IPS DF 19.7 (cell line): ENCODE results near the gene KLHL4.
"Not testable (repeated sequence)": the region's sequence is repeated elsewhere in the genome, so short reads cannot be mapped to it uniquely, and the experiment has no call there.

Source experiments
- DNase-seq: peaks from one replicate; pipeline ENCODE4 v3.0.0-alpha.2; 2013; ENCODE audit warnings: low read depth, low spot score

KLHL4 gene

DNA sequence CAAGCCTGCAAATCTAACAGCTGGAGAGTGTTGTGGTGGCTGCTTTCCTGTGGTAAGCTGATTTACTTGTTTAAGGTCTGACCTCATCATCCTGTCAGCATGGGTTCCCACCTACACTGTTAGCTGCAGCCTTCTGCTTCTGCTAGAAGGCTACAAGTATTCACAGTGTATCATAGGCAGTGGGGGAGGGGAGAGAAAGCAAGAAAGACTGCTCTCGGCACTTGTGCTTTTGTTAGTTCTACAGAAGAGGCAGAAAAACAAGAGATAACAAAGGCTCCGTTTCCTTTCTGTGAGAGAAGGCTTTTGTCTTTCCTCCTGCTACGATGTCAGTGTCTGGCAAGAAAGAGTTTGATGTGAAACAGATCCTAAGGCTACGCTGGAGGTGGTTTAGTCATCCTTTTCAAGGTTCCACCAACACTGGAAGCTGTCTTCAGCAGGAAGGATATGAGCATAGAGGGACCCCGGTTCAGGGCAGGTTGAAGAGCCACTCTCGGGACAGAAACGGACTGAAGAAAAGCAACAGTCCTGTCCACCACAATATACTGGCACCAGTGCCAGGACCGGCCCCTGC lies at the start of gene KLHL4:
KLHL4 (plus strand) TSS at position 232 of the 571 bp plus-strand sequence; CDS start at position 324, 92 bp downstream.
- peak; percentile 89 for DNase-seq

- no peak for DNase-seq
Measured at GRCh38 chrX:87468941-87469340, 48.7 kb upstream of the KLHL4 start.

DNA sequence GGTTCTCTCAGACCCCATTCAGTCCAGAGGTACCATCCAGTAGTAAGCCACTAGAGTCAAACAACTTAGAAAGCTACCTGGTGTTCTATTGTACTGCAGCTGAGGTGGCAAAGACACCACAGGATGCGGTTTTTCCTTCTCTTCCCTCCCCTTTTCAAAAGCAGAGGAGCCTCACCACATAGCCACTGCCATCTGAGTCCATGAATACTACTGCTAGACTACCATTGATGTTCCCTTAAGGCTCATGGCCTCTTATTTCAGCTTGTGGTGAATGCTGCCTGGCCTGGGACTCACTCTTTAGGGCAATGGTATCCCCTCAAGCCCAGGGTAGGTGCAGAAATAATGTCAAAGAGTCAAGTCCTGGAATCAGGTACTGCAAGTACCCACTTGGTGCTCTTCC lies 41.8 kb upstream of the KLHL4 start:
- no peak for DNase-seq

- DNase-seq: not testable (repeated sequence)
Measured at GRCh38 chrX:87478703-87479102, 38.9 kb upstream of the KLHL4 start.

DNA sequence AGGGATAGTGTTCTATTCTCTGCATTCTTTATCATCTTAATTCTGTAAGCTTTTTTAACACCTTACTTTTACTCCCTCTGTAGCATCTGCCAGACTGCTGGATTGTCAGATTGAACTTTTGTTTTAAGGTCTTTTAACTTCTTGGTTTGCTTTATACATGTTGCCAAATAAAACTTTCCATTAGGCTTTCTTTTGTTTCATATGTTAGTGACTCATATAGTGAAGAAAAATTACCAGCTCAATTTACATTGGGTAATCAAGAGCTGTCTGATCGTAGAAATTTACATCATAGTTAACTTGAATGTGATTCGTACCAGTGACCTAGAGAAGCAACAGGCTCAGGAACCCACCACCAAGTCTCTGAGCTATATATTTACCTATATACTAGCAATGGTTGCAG lies 28.5 kb upstream of the KLHL4 start:
- no peak for DNase-seq

- DNase-seq: no peak
Measured at GRCh38 chrX:87515836-87516235, 1.8 kb upstream of the KLHL4 start.

- no peak for DNase-seq
Measured at GRCh38 chrX:87516717-87517121, 883 bp upstream of the KLHL4 start.

DNA sequence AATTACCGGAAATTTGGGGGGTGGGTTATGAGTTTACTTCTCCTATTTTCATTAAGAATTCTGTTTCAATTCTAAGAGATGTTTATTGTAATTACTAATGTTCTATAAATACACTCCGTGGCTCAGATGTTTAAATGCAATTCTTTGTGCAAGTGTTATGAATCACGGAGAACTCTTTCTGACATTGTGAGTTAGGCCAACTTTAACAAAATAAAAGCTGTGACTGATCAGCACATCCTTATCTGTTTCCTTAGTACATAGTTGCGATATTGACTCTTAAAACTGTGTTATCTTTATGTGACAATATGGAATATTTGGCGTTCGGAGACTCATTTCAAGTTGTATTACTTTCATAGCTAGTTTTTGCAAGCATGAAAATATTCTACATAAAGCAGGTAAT lies 902 bp downstream of the KLHL4 start:
- no peak for DNase-seq

DNA sequence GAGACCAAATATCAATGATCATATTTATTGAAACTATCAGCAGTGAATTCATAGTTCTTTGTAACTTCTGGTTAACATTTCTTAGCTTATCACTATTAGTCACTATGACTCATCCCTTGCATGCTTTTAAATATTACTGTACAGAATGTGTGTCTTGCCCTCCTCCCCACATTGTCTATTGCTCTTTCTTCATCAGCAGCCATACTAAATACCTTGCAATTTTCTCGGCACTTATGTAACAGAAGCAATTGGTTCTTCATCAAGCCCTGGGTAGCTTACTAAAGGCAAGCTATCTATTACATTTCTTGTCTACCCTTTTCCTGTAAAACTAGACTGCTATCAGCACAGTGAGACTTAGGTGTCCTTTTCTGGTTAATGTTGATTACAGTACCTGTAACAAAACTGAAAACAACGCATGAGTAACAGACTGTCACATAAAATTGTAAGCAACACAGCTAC lies 8.2 kb downstream of the KLHL4 start:
- no peak for DNase-seq

DNA sequence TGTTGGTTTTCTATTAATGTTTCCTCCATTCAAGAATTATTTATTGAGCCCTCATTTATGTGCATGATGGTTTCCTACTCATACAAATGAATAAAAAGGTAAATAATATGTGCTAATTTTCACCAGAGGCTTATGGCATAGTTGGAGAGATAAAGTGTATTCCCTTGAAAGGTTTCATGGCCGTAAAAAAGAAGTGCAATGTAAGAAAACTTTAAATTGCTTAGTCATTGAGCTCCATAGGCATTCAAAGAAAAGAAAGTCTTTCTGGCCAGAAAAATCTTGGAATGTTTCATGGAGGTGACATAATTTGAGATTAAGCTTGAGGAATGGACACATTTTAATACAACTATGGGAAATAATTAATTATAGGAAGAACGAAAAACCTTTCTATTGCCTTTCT lies 8.7 kb downstream of the KLHL4 start:
- DNase-seq: no peak

- DNase-seq: no peak
Measured at GRCh38 chrX:87528487-87528886, 10.9 kb downstream of the KLHL4 start.

- DNase-seq: no peak
Measured at GRCh38 chrX:87571964-87572363, 54.4 kb downstream of the KLHL4 start.

- no peak for DNase-seq
Measured at GRCh38 chrX:87572901-87573300, 55.3 kb downstream of the KLHL4 start.

- no peak for DNase-seq
Measured at GRCh38 chrX:87578978-87579377, 61.4 kb downstream of the KLHL4 start.

GRCh38 chrX:87580862-87581261 lies 63.3 kb downstream of the KLHL4 start:
- DNase-seq: no peak

GRCh38 chrX:87582453-87582852 lies 64.9 kb downstream of the KLHL4 start:
- no peak for DNase-seq

- DNase-seq: peak; percentile 30
Measured at GRCh38 chrX:87583679-87584078, 66.1 kb downstream of the KLHL4 start.

DNA sequence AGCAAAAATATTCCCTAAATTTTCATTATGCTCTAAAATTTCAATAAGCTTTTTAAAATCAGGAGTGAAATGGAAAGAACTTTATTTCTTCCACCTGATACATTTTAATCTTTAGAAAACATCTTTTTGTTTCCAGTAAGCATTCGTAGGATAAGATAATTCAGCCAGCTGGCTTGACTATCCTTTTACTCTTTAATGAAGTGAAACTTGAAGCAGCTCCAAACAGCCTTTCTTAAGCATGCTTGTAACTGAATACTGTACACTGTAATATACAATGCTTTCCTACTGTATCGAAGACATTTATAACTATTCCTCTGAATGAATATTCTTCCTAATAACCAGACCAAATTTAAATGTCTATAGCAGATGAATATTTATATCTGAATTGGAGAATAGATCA lies 98.8 kb downstream of the KLHL4 start:
- DNase-seq: no peak

DNA sequence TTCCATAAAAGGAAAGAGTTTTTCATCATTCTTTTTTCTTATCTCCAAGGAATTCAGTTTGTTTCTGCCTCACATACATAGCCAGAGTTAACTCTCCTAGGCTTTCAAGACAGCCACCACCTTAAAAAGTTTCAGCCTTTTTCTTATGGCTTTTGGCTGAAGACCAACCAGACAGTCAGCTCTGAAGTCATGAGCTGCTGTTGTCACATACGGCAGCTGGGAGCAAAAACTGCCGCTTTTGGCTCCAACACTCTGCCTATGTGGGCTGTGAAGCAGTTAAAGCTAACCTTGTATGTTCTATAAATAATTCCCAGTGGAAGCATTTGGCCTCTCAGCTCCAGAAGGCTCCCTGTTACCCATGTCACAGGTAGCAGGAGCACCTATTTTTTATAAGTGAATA lies 104.1 kb downstream of the KLHL4 start:
- no peak for DNase-seq

DNA sequence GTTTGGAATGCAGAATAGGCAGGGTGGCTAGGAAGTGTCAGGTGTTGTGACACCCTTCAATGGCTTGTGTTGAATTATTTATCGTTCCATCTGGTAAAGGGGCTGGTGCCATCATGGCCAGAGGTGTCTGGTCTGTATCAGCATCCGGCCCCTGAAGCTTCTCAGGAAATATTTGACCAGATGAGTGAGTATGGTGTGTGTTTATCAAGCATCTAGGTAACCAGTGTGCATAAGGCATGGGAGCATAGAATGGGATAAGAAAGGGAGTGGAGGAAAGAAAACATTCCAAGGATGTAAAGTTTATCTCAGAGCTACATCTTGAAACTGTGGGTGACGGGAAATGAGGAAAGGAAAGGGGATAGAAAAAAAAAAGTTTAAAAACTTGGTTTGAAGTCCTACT lies 109.4 kb downstream of the KLHL4 start:
- no peak for DNase-seq

DNA sequence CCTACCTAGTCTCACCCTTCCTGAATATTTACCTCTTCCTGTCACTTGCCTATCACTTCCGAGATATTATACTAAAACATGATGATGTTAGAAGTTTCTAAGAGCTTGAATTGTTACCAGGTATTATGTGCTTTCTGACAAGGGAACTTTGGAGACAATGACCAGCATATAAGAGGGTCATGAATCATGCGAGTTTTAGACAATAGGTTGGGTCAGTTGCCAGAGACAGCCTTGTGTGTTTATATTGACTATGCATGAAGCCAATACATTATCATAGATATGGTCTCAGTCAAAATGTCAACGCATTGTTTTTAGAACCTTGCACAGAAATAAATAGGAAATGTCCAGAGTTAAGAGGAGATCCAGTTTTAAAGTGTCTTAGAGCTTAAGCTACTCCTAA lies 116.8 kb downstream of the KLHL4 start:
- DNase-seq: no peak

DNA sequence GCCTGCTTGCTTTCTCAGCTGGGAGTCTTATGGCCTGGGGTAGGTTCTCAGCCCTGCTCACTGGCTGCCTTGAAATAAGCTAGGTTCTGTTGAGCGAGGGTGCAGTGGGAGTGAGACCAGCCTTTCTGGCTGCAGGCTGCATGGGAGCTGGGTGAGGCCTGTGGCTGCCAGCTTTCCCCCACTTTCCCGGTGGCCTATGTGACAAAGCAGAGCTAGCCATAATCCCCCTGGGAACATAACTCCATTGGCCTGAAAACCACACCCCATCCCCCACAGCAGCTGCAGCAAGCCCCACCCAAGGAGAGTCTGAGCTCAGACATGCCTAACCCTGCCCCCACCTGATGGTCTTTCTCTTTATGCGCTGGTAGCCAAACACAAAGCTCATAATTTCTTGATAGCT lies 118.9 kb downstream of the KLHL4 start:
- DNase-seq: no peak

- DNase-seq: not testable (repeated sequence)
Measured at GRCh38 chrX:87641439-87641838, 123.8 kb downstream of the KLHL4 start.

- no peak for DNase-seq
Measured at GRCh38 chrX:87661761-87662160, 144.2 kb downstream of the KLHL4 start.
